Right lung (tissue), 5 donors: ENCODE measurements around the gene NELFB. TPM values are rescaled to one million over a fixed set of nuclear protein-coding genes. Genes with fewer than 3 reads are reported as not detected.

Source experiments
- DNase-seq, 2 donors: peaks; one replicate each; pipeline ENCODE4 v3.0.0-alpha.2; 2013
- polyA plus RNA-seq, 5 donors: library from polyadenylated mRNA; unstranded; fragments of 120-200 nt; gene quantifications; one replicate each; pipeline versions ENCODE4 v1.2.1 to v1.2.3, GENCODE V29; 2013; ENCODE audit warnings: inconsistent platforms in 1 of 5, low replicate concordance in 1 of 5; ENCODE audit not compliant: insufficient read length in 5 of 5, insufficient read depth in 1 of 5

Gene NELFB
- polyA plus RNA-seq, 5 donors = 43.3 to 73.2 (median 55.3) TPM

- no peak for DNase-seq
Measured at GRCh38 chr9:137265496-137266161, 10.5 kb downstream of the NELFB start.

GRCh38 chr9:137266162-137266527 is 11.0 kb downstream of the NELFB start:
- no peak for DNase-seq

- no peak for DNase-seq
Measured at GRCh38 chr9:137266585-137267453, 11.7 kb downstream of the NELFB start.

- DNase-seq = no peak
Measured at GRCh38 chr9:137267933-137268355, 12.8 kb downstream of the NELFB start.

GRCh38 chr9:137268538-137269201 is 13.5 kb downstream of the NELFB start:
- DNase-seq = no peak

GRCh38 chr9:137269231-137269772 is 14.2 kb downstream of the NELFB start:
- no peak for DNase-seq

- DNase-seq = no peak
Measured at GRCh38 chr9:137270929-137271695, 16.0 kb downstream of the NELFB start.

GRCh38 chr9:137271696-137272076 is 16.6 kb downstream of the NELFB start:
- no peak for DNase-seq

GRCh38 chr9:137272241-137273094 is 17.3 kb downstream of the NELFB start:
- no peak for DNase-seq

GRCh38 chr9:137273095-137273490 is 18.0 kb downstream of the NELFB start:
- DNase-seq = no peak

GRCh38 chr9:137273611-137274320 is 18.6 kb downstream of the NELFB start:
- no peak for DNase-seq

- no peak for DNase-seq
Measured at GRCh38 chr9:137275203-137275587, 20.1 kb downstream of the NELFB start.

- no peak for DNase-seq
Measured at GRCh38 chr9:137275588-137276472, 20.7 kb downstream of the NELFB start.

GRCh38 chr9:137276473-137277328 is 21.6 kb downstream of the NELFB start:
- peak; percentile 87 to 90 for DNase-seq

GRCh38 chr9:137277329-137278041 is 22.4 kb downstream of the NELFB start, which contains the start of gene TOR4A:
Gene TOR4A (plus strand): TSS chr9:137277726. CDS start chr9:137278690, 964 bp downstream.
- DNase-seq = peak in 1 of 2 donors; percentile 78

GRCh38 chr9:137278061-137278701 is 23.1 kb downstream of the NELFB start:
- no peak for DNase-seq
